GM12878 (cell line): ENCODE results near the gene CASTOR1. TPM values are rescaled to one million over a fixed set of nuclear protein-coding genes. Genes with fewer than 3 reads are reported as not detected.

Experiments
- CBX3 ChIP-seq: fragments of 200-600 bp; sonication (generic); IDR thresholded peaks from 2 replicates; pipeline ENCODE4 v1.6.1; 2016; ENCODE audit warnings: low read depth, borderline replicate concordance
- EGR1 ChIP-seq, 2 experiments: IDR thresholded peaks; 1 replicate in 1 of 2; 2 replicates in 1 of 2; pipeline ENCODE4 v1.6.1; 2011 to 2012; ENCODE audit warnings: low read depth in 2 of 2, low read length in 2 of 2, borderline replicate concordance in 1 of 2, mild to moderate bottlenecking in 1 of 2, moderate library complexity in 1 of 2
- IKZF1 ChIP-seq: fragments of 450-650 bp; conservative IDR thresholded peaks from 2 replicates; pipeline ENCODE4 v1.6.1; 2017; ENCODE audit warnings: antibody characterized with exemption, mild to moderate bottlenecking
- JUNB ChIP-seq: IDR thresholded peaks from 2 replicates; pipeline ENCODE4 v1.6.1; 2016; ENCODE audit warnings: antibody characterized with exemption, mild to moderate bottlenecking
- MTA3 ChIP-seq: IDR thresholded peaks from 2 replicates; pipeline ENCODE4 v1.6.1; 2012; ENCODE audit warnings: low read length, inconsistent platforms, borderline replicate concordance
- NFXL1 ChIP-seq: fragments of 450-650 bp; IDR thresholded peaks from 2 replicates; pipeline ENCODE4 v1.6.1; 2017; ENCODE audit warnings: antibody characterized with exemption, mild to moderate bottlenecking, borderline replicate concordance
- NR2F1 ChIP-seq: fragments of 450-650 bp; conservative IDR thresholded peaks from 2 replicates; pipeline ENCODE4 v1.6.1; 2017; ENCODE audit warnings: mild to moderate bottlenecking
- RAD21 ChIP-seq: IDR thresholded peaks from 2 replicates; pipeline ENCODE4 v1.6.1; 2011; ENCODE audit warnings: mild to moderate bottlenecking, low read depth, low read length, moderate library complexity; ENCODE audit not compliant: insufficient read depth
- RBBP5 ChIP-seq: fragments of 200-600 bp; sonication (generic); conservative IDR thresholded peaks from 2 replicates; pipeline ENCODE4 v1.6.1; 2016
- SRF ChIP-seq, 2 experiments: IDR thresholded peaks; 2 replicates each; pipeline ENCODE4 v1.6.1; 2011; ENCODE audit warnings: low read depth in 2 of 2, low read length in 2 of 2, mild to moderate bottlenecking in 1 of 2, moderate library complexity in 1 of 2
- TBL1XR1 ChIP-seq: IDR thresholded peaks from 2 replicates; pipeline ENCODE4 v1.6.1; 2012; ENCODE audit warnings: low read depth, low read length, improper control_type of control experiment
- YY1 ChIP-seq: IDR thresholded peaks from 2 replicates; pipeline ENCODE4 v1.6.1; 2011; ENCODE audit warnings: low read depth, mild to moderate bottlenecking, low read length
- ZZZ3 ChIP-seq: IDR thresholded peaks from 2 replicates; pipeline ENCODE4 v1.6.1; 2011; ENCODE audit warnings: low read depth; ENCODE audit not compliant: control insufficient read depth, insufficient read length
- polyA plus RNA-seq, 11 experiments: library from polyadenylated mRNA; depleted of rRNA in 4 of 11; unstranded in 6 of 11; stranded (reverse) in 5 of 11; fragments of >200 nt; fragmentation: Nextera tagmentation in 4 of 11; fragmentation: Illumina TruSeq in 1 of 11; extraction: Ambion mirVana in 4 of 11; extraction: Trizol in 1 of 11; gene quantifications; 1 replicate in 1 of 11; 2 replicates in 10 of 11; pipeline versions ENCODE4 v1.2.1 to v1.2.3, GENCODE V29; 2011 to 2016; ENCODE audit warnings: inconsistent platforms in 2 of 11, missing spikeins in 2 of 11, low read depth in 1 of 11
- total RNA-seq, 4 experiments: library from RNA; depleted of rRNA in 3 of 4; stranded (reverse); fragments of >200 nt in 3 of 4; fragmentation: Illumina TruSeq in 1 of 4; extraction: Trizol in 1 of 4; gene quantifications; 2 replicates each; pipeline versions ENCODE4 v1.2.1 to v1.2.3, GENCODE V29; 2013 to 2021
- TF ChIP-seq, protein P1 (sequence below): fragments of 450-650 bp; IDR thresholded peaks from 2 replicates; pipeline ENCODE4 v1.6.1; 2017; ENCODE audit warnings: antibody characterized with exemption, mild to moderate bottlenecking, moderate library complexity
- TF ChIP-seq, protein P2 (sequence below), 3 experiments: IDR thresholded peaks in 2 of 3; conservative IDR thresholded peaks in 1 of 3; 2 replicates each; pipeline ENCODE4 v1.5.1; 2011; ENCODE audit warnings: low read depth in 3 of 3, low read length in 3 of 3, mild to moderate bottlenecking in 3 of 3, control low read depth in 2 of 3, moderate library complexity in 2 of 3, inconsistent platforms in 1 of 3, mixed read lengths in 1 of 3; ENCODE audit not compliant: control insufficient read depth in 2 of 3, insufficient read depth in 1 of 3; ENCODE audit errors: extremely low read depth in 1 of 3
- TF ChIP-seq, protein P3 (sequence below): fragments of 450-650 bp; IDR thresholded peaks from 2 replicates; pipeline ENCODE4 v1.6.1; 2017; ENCODE audit warnings: mild to moderate bottlenecking, moderate library complexity
- TF ChIP-seq, protein P4 (sequence below): fragments of 450-650 bp; IDR thresholded peaks from 2 replicates; pipeline ENCODE4 v1.6.1; 2016; ENCODE audit warnings: mild to moderate bottlenecking

Gene CASTOR1
- total and polyA plus RNA-seq, 10 of the 15 experiments (the other 5 are each of a cell fraction or from before 2014, with no cell fraction given), result 0.31 to 9.1 (median 3.3) TPM

DNA sequence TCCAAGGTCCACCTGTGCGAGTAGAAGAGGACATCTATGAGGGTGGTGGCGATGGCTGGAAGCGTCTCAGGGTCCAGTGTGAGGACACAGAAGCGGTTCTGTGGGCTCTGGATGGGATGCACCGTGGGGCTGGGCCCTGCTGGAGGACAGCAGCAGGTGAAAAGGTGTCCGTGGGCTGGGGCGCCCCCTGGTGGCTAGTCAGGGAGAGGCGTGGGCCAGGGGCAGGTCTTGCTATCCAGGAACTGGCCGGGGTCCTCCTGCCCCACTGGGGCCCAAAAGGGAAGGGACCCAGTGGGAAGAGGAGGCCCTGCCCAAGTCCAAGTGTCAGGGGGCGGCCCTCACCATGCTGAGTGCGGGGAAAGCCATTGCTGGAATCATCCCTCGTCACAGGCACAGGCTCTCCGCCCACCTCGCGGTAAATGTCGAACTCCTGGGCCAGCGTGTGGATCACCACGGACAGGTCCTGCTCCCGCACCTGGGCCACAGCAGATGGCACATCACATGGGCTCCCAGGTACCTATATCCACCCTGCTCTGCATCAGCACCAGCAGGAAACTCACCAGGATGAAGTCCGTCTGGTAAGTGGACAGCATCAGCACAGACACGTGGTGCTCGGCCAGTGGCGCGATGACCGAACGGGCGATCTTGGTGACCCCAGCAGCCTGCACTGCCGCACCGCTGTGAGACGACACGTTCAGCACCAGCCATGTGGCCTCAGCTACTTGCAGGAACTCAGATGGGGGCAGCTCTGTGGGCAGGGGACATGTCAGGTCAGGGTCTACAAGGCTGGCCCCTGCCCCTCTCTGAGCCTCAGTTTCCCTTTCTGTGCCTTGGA, 2.3 kb downstream of the CASTOR1 start (continued):
- TF ChIP-seq, protein P1, sequence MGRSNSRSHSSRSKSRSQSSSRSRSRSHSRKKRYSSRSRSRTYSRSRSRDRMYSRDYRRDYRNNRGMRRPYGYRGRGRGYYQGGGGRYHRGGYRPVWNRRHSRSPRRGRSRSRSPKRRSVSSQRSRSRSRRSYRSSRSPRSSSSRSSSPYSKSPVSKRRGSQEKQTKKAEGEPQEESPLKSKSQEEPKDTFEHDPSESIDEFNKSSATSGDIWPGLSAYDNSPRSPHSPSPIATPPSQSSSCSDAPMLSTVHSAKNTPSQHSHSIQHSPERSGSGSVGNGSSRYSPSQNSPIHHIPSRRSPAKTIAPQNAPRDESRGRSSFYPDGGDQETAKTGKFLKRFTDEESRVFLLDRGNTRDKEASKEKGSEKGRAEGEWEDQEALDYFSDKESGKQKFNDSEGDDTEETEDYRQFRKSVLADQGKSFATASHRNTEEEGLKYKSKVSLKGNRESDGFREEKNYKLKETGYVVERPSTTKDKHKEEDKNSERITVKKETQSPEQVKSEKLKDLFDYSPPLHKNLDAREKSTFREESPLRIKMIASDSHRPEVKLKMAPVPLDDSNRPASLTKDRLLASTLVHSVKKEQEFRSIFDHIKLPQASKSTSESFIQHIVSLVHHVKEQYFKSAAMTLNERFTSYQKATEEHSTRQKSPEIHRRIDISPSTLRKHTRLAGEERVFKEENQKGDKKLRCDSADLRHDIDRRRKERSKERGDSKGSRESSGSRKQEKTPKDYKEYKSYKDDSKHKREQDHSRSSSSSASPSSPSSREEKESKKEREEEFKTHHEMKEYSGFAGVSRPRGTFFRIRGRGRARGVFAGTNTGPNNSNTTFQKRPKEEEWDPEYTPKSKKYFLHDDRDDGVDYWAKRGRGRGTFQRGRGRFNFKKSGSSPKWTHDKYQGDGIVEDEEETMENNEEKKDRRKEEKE, result no peak
- peak; percentile 38; the same call in 1 of the 2 replicates for TF ChIP-seq YY1
- TF ChIP-seq, protein P2, sequence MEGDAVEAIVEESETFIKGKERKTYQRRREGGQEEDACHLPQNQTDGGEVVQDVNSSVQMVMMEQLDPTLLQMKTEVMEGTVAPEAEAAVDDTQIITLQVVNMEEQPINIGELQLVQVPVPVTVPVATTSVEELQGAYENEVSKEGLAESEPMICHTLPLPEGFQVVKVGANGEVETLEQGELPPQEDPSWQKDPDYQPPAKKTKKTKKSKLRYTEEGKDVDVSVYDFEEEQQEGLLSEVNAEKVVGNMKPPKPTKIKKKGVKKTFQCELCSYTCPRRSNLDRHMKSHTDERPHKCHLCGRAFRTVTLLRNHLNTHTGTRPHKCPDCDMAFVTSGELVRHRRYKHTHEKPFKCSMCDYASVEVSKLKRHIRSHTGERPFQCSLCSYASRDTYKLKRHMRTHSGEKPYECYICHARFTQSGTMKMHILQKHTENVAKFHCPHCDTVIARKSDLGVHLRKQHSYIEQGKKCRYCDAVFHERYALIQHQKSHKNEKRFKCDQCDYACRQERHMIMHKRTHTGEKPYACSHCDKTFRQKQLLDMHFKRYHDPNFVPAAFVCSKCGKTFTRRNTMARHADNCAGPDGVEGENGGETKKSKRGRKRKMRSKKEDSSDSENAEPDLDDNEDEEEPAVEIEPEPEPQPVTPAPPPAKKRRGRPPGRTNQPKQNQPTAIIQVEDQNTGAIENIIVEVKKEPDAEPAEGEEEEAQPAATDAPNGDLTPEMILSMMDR (IDR thresholded peaks at IDR 0.05 in 2 of 3, conservative IDR thresholded peaks at IDR 0.05 in 1 of 3; ENCODE audit: control insufficient read depth in 2 of 3, extremely low read depth in 1 of 3, insufficient read depth in 1 of 3, low read depth in 3 of 3, low read length in 3 of 3), result peak; percentile 84 to 98 (median 89)
- no peak for TF ChIP-seq SRF (IDR thresholded peaks at IDR 0.05; ENCODE audit: low read depth in 2 of 2, low read length in 2 of 2)
- no peak for TF ChIP-seq ZZZ3
- TF ChIP-seq CBX3, result no peak
- TF ChIP-seq EGR1 (IDR thresholded peaks at IDR 0.05; ENCODE audit: borderline replicate concordance in 1 of 2, low read depth in 2 of 2, low read length in 2 of 2), result peak in 1 of 2 experiments; percentile 51; a peak in 2 of 3 replicates
- no peak for TF ChIP-seq NFXL1
- TF ChIP-seq, protein P3, sequence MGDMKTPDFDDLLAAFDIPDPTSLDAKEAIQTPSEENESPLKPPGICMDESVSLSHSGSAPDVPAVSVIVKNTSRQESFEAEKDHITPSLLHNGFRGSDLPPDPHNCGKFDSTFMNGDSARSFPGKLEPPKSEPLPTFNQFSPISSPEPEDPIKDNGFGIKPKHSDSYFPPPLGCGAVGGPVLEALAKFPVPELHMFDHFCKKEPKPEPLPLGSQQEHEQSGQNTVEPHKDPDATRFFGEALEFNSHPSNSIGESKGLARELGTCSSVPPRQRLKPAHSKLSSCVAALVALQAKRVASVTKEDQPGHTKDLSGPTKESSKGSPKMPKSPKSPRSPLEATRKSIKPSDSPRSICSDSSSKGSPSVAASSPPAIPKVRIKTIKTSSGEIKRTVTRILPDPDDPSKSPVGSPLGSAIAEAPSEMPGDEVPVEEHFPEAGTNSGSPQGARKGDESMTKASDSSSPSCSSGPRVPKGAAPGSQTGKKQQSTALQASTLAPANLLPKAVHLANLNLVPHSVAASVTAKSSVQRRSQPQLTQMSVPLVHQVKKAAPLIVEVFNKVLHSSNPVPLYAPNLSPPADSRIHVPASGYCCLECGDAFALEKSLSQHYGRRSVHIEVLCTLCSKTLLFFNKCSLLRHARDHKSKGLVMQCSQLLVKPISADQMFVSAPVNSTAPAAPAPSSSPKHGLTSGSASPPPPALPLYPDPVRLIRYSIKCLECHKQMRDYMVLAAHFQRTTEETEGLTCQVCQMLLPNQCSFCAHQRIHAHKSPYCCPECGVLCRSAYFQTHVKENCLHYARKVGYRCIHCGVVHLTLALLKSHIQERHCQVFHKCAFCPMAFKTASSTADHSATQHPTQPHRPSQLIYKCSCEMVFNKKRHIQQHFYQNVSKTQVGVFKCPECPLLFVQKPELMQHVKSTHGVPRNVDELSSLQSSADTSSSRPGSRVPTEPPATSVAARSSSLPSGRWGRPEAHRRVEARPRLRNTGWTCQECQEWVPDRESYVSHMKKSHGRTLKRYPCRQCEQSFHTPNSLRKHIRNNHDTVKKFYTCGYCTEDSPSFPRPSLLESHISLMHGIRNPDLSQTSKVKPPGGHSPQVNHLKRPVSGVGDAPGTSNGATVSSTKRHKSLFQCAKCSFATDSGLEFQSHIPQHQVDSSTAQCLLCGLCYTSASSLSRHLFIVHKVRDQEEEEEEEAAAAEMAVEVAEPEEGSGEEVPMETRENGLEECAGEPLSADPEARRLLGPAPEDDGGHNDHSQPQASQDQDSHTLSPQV, result no peak
- no peak for TF ChIP-seq TBL1XR1
- 0 out of 2 replicates have a peak, but pooled peaks have one; percentile 15 for TF ChIP-seq NR2F1
- no peak for TF ChIP-seq RBBP5
- peak; percentile 84 for TF ChIP-seq RAD21
- TF ChIP-seq, protein P4, sequence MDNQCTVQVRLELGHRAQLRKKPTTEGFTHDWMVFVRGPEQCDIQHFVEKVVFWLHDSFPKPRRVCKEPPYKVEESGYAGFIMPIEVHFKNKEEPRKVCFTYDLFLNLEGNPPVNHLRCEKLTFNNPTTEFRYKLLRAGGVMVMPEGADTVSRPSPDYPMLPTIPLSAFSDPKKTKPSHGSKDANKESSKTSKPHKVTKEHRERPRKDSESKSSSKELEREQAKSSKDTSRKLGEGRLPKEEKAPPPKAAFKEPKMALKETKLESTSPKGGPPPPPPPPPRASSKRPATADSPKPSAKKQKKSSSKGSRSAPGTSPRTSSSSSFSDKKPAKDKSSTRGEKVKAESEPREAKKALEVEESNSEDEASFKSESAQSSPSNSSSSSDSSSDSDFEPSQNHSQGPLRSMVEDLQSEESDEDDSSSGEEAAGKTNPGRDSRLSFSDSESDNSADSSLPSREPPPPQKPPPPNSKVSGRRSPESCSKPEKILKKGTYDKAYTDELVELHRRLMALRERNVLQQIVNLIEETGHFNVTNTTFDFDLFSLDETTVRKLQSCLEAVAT, result 0 out of 2 replicates have a peak, but pooled peaks have one; percentile 22
- TF ChIP-seq MTA3, result no peak
- no peak for TF ChIP-seq IKZF1
- TF ChIP-seq JUNB, result no peak
